DMS53 treated with DMSO at 0.1 percent for 48 hours (cell line): ENCODE results near the gene CIAO3.

Source experiments
- DNase-seq: peaks from one replicate; lab custom pipeline; 2025; ENCODE audit not compliant: unreplicated experiment; lab: John Stamatoyannopoulos, UW

CIAO3 gene

GRCh38 chr16:679814-680624 is 60.8 kb downstream of the CIAO3 start, which contains the start of gene STUB1:
STUB1 (plus strand) TSS chr16:680410; CDS start chr16:680526, 116 bp downstream.
- DNase-seq, result peak; percentile 74
